ENCODE results near the gene ATP8A1.

DNA sequence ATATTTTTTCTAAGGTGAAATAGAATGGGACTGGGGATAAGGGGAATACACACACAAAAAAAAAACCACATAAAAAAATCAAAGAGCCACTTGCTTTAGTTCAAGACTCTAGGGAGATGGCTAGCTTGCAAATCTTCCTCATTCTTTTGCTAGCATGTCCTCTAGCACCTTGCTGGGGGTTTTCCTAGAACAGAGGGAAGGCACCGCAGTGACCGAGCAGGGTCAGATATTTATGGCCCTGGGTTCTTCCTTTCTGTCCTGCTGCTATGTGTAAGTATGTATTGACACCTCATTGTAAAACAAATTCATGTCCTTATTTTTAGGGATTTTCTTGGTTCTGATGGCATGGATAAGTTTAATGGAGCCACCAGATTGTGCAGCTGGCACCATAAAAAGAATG is 178.4 kb downstream of the ATP8A1 start:
- TF ChIP-seq RFX5 (IDR thresholded peaks at IDR 0.05; ENCODE audit: low read depth, low read length) = no peak
- TF ChIP-seq POLR2A (IDR thresholded peaks at IDR 0.05; ENCODE audit: low read depth, low read length) = no peak
- TF ChIP-seq, protein P1, sequence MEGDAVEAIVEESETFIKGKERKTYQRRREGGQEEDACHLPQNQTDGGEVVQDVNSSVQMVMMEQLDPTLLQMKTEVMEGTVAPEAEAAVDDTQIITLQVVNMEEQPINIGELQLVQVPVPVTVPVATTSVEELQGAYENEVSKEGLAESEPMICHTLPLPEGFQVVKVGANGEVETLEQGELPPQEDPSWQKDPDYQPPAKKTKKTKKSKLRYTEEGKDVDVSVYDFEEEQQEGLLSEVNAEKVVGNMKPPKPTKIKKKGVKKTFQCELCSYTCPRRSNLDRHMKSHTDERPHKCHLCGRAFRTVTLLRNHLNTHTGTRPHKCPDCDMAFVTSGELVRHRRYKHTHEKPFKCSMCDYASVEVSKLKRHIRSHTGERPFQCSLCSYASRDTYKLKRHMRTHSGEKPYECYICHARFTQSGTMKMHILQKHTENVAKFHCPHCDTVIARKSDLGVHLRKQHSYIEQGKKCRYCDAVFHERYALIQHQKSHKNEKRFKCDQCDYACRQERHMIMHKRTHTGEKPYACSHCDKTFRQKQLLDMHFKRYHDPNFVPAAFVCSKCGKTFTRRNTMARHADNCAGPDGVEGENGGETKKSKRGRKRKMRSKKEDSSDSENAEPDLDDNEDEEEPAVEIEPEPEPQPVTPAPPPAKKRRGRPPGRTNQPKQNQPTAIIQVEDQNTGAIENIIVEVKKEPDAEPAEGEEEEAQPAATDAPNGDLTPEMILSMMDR (conservative IDR thresholded peaks at IDR 0.05; ENCODE audit: low read depth, low read length) = no peak
- TF ChIP-seq MAFK (IDR thresholded peaks at IDR 0.05; ENCODE audit: low read depth, low read length) = no peak
- TF ChIP-seq SMC3 (IDR thresholded peaks at IDR 0.05; ENCODE audit: low read depth, low read length) = no peak
- no peak for TF ChIP-seq NFE2L2 (IDR thresholded peaks at IDR 0.05; ENCODE audit: low read depth, low read length)
- TF ChIP-seq RCOR1 (IDR thresholded peaks at IDR 0.05; ENCODE audit: insufficient replicate concordance, low read length) = no peak
- TF ChIP-seq FOS (IDR thresholded peaks at IDR 0.05; ENCODE audit: low read depth, low read length) = no peak

Data from IMR-90 (cell line).